Measurements from ENCODE around the gene IGF1. TPM values are rescaled to one million over a fixed set of nuclear protein-coding genes. Genes with fewer than 3 reads are reported as not detected.

Gene IGF1
- total and polyA plus RNA-seq, 9 of the 15 experiments (the other 6 are each of a cell fraction or from before 2014, with no cell fraction given) = 3.7 to 13.9 (median 4.5) TPM

DNA sequence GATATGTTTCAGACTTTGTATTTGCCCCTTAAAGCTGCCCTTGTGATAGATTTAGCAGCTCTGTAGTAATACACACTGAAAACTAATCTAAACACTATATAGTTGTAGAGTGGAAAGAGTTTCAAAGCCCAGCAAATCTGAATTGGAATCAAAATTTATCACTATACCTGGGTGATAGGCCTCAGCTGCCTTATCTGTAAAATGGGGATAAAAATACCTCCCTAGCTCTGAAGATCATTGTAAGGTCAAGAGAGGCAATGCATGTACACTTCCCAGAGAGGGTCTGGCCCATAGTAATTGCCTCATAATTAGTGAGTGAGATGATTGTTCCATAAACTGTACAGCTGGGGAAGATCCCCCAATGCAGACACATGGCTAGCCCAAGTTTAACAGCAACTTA is 103.6 kb downstream of the IGF1 start:
- ChIA-PET CTCF (ENCODE audit: low intra/inter-chr PET ratio) (interaction anchor here (0.6 kb wide), 1 partner anchor 209 kb away, joined by 3 read pairs; no protein-coding TSS in a partner anchor), POLR2A (no interaction called here)
- Histone ChIP-seq H3K9ac (ENCODE audit: insufficient read depth in 1 of 2, low read depth in 2 of 2, low read length in 2 of 2) (no peak overlapping the region), H3K9me3 (replicated peaks; ENCODE audit: control insufficient read depth, insufficient read depth, low read depth, low read length) (no peaks in the 10 kb centered on the region), H3K79me2 (ENCODE audit: control insufficient read depth, insufficient read depth, low read length) (no peaks in the 10 kb centered on the region), H3K27ac (ENCODE audit: extremely low read depth, low read depth, low read length) (no peak overlapping the region; the same call in 2 of the 3 replicates), H3K4me2 (ENCODE audit: insufficient read depth, low read length) (no peak overlapping the region), H3K36me3 (ENCODE audit: control insufficient read depth, insufficient read depth, low read length) (no peaks in the 10 kb centered on the region), H3K4me1 (replicated peaks in 1 of 2; ENCODE audit: control insufficient read depth in 2 of 2, insufficient read depth in 2 of 2, low read length in 2 of 2) (peaks cover 6 to 19% of the 10 kb centered on the region in 2 experiments; a peak in 3 of 5 replicates), H4K20me1 (replicated peaks; ENCODE audit: control insufficient read depth, insufficient read depth, low read length) (no peaks in the 10 kb centered on the region), H2AFZ (ENCODE audit: low read depth, low read length) (no peak overlapping the region), H3K9me1 (ENCODE audit: control insufficient read depth, insufficient read depth, low read length) (no peaks in the 10 kb centered on the region), H3K27me3 (ENCODE audit: control insufficient read depth in 2 of 2, insufficient read depth in 2 of 2, low read length in 2 of 2) (no peaks in the 10 kb centered on the region), H3K4me3 (no peak overlapping the region)
- ATAC-seq (no peak), DNase-seq (ENCODE audit: extremely low read depth in 1 of 4, low spot score in 3 of 4) (no peak), FAIRE-seq (peak; percentile 19)
- no TSS peak for BruUV-seq (replicated peaks)
- in situ Hi-C loops (cut with MboI) = no loop called here
- intact Hi-C loops (cut with micrococcal nuclease) = no loop called here
- TF ChIP-seq SMC3 (conservative IDR thresholded peaks at IDR 0.05; ENCODE audit: insufficient read depth, low read depth, low read length) (no peak), CHD4 (IDR thresholded peaks at IDR 0.05; ENCODE audit: insufficient read depth, insufficient replicate concordance, low read depth, low read length, poor library complexity, severe bottlenecking) (peak; percentile 47), TRIM24 (IDR thresholded peaks at IDR 0.05) (no peak), PRPF4 (IDR thresholded peaks at IDR 0.05; ENCODE audit: insufficient read depth, low read depth, low read length, poor library complexity, severe bottlenecking) (no peak), ETV6 (IDR thresholded peaks at IDR 0.05; ENCODE audit: borderline replicate concordance in 1 of 2, low read depth in 2 of 2, low read length in 1 of 2) (no peak), ETV6 (CRISPR knock-in tag; IDR thresholded peaks at IDR 0.05; ENCODE audit: borderline replicate concordance) (no peak), KDM2B (CRISPR knock-in tag; IDR thresholded peaks at IDR 0.05) (no peak), MTA2 (IDR thresholded peaks at IDR 0.05; ENCODE audit: low read depth) (no peak), RBM25 (IDR thresholded peaks at IDR 0.05; ENCODE audit: low read depth, low read length, severe bottlenecking) (peak; percentile 75), KDM1A (IDR thresholded peaks at IDR 0.05) (0 out of 4 replicates have a peak, but pooled peaks of 1 of the 2 experiments have one; percentile 23)
- TF ChIP-seq, protein P1, sequence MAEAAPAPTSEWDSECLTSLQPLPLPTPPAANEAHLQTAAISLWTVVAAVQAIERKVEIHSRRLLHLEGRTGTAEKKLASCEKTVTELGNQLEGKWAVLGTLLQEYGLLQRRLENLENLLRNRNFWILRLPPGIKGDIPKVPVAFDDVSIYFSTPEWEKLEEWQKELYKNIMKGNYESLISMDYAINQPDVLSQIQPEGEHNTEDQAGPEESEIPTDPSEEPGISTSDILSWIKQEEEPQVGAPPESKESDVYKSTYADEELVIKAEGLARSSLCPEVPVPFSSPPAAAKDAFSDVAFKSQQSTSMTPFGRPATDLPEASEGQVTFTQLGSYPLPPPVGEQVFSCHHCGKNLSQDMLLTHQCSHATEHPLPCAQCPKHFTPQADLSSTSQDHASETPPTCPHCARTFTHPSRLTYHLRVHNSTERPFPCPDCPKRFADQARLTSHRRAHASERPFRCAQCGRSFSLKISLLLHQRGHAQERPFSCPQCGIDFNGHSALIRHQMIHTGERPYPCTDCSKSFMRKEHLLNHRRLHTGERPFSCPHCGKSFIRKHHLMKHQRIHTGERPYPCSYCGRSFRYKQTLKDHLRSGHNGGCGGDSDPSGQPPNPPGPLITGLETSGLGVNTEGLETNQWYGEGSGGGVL (CRISPR knock-in tag; IDR thresholded peaks at IDR 0.05) = no peak
- TF ChIP-seq, protein P2, sequence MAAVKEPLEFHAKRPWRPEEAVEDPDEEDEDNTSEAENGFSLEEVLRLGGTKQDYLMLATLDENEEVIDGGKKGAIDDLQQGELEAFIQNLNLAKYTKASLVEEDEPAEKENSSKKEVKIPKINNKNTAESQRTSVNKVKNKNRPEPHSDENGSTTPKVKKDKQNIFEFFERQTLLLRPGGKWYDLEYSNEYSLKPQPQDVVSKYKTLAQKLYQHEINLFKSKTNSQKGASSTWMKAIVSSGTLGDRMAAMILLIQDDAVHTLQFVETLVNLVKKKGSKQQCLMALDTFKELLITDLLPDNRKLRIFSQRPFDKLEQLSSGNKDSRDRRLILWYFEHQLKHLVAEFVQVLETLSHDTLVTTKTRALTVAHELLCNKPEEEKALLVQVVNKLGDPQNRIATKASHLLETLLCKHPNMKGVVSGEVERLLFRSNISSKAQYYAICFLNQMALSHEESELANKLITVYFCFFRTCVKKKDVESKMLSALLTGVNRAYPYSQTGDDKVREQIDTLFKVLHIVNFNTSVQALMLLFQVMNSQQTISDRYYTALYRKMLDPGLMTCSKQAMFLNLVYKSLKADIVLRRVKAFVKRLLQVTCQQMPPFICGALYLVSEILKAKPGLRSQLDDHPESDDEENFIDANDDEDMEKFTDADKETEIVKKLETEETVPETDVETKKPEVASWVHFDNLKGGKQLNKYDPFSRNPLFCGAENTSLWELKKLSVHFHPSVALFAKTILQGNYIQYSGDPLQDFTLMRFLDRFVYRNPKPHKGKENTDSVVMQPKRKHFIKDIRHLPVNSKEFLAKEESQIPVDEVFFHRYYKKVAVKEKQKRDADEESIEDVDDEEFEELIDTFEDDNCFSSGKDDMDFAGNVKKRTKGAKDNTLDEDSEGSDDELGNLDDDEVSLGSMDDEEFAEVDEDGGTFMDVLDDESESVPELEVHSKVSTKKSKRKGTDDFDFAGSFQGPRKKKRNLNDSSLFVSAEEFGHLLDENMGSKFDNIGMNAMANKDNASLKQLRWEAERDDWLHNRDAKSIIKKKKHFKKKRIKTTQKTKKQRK (IDR thresholded peaks at IDR 0.05; ENCODE audit: borderline replicate concordance, low read depth, low read length) = no peak

Data from K562 (cell line).